ENCODE results near the gene ATRIP.

ATRIP gene

DNA sequence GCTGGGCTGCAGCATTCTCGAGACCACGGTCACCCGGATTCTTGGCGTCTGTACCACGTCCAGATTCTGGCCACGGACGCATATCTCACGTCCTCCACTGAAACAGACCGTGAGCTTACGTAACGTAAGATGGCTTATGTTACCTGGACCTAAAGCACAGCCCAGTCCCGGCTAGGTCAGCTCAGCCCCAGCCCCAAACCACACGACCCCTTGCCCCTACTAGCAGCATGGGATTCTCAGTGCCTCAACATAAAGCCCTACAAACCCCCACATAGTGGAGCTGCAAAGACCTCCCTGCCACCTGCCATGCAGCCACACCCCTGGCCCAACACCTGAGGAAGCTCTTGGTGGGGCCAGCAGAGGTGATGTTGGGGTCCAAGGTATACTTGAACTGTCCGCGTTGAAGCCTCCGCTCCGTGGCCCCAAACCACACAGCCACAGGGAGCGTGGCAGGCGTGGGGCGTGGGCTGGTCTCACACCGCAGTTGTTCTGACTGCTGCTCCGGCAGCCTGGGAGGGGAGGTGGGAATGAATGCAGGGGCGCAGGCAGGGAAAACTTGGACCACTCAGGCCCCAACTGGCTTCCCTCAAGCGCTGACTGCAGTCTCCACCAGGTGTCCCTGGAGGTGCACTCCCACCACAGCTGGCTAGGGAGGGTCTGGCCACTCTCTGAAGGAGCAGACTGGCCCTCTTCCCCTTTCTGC, 31.1 kb upstream of the ATRIP start:
- no peak for DNase-seq (ENCODE audit: low read depth)
- H3K4me3 ChIP-seq (ENCODE audit: low read depth, low read length), result no peak overlapping the region
- TF ChIP-seq, protein P1, sequence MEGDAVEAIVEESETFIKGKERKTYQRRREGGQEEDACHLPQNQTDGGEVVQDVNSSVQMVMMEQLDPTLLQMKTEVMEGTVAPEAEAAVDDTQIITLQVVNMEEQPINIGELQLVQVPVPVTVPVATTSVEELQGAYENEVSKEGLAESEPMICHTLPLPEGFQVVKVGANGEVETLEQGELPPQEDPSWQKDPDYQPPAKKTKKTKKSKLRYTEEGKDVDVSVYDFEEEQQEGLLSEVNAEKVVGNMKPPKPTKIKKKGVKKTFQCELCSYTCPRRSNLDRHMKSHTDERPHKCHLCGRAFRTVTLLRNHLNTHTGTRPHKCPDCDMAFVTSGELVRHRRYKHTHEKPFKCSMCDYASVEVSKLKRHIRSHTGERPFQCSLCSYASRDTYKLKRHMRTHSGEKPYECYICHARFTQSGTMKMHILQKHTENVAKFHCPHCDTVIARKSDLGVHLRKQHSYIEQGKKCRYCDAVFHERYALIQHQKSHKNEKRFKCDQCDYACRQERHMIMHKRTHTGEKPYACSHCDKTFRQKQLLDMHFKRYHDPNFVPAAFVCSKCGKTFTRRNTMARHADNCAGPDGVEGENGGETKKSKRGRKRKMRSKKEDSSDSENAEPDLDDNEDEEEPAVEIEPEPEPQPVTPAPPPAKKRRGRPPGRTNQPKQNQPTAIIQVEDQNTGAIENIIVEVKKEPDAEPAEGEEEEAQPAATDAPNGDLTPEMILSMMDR (IDR thresholded peaks at IDR 0.05; ENCODE audit: insufficient read depth, low read depth, low read length, missing control alignments), result peak; percentile 11

GRCh38 chr3:48416091-48416505, 30.4 kb upstream of the ATRIP start:
- DNase-seq (ENCODE audit: low read depth), result no peak
- no peak overlapping the region for H3K4me3 ChIP-seq (ENCODE audit: low read depth, low read length)
- TF ChIP-seq, protein P1 (IDR thresholded peaks at IDR 0.05; ENCODE audit: insufficient read depth, low read depth, low read length, missing control alignments), result no peak

- H3K4me3 ChIP-seq (ENCODE audit: low read depth, low read length), result no peak overlapping the region
- TF ChIP-seq, protein P1 (IDR thresholded peaks at IDR 0.05; ENCODE audit: insufficient read depth, low read depth, low read length, missing control alignments), result no peak
- no peak for DNase-seq (ENCODE audit: low read depth)
Measured at GRCh38 chr3:48416546-48416945, 30.0 kb upstream of the ATRIP start.

DNA sequence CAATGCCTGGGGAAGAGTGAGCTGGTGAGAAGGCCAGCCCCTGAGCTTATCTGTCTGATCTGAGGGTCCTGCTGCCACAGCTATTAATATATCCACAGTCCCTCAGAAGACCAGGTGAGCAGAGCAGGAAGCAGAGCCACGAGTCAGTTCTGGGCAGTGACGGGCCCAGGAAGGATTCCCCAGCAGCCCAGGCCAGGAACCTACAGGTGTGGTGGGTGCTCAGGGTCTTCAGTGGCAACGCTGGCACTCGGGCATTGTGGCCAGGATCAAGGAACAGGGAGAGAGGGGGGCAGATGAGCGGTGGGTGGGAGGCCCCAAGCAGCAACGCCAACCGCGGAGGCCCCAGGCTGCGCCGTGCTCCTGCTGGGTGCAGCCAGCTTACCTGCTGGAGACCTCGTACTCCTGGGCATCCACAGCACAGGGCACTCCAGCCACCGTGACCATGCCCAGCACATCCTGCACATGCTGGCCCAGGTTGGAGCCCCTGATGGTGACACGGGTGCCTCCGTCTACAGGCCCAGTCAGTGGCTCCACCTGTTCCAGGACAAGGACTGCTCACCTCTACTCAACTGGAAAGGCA, 28.9 kb upstream of the ATRIP start:
- no peak overlapping the region for H3K4me3 ChIP-seq (ENCODE audit: low read depth, low read length)
- TF ChIP-seq, protein P1 (IDR thresholded peaks at IDR 0.05; ENCODE audit: insufficient read depth, low read depth, low read length, missing control alignments), result no peak

GRCh38 chr3:48418140-48418539, 28.4 kb upstream of the ATRIP start:
- H3K4me3 ChIP-seq (ENCODE audit: low read depth, low read length), result no peak overlapping the region
- TF ChIP-seq, protein P1 (IDR thresholded peaks at IDR 0.05; ENCODE audit: insufficient read depth, low read depth, low read length, missing control alignments), result no peak
- no peak for DNase-seq (ENCODE audit: low read depth)

More for the DNA sequence above, 28.9 kb upstream of the ATRIP start:
- no peak for DNase-seq (ENCODE audit: low read depth)

- no peak for DNase-seq (ENCODE audit: low read depth)
- H3K4me3 ChIP-seq (ENCODE audit: low read depth, low read length), result no peak overlapping the region
- TF ChIP-seq, protein P1 (IDR thresholded peaks at IDR 0.05; ENCODE audit: insufficient read depth, low read depth, low read length, missing control alignments), result no peak
Measured at GRCh38 chr3:48418651-48419050, 27.9 kb upstream of the ATRIP start.
